Stimulated activated CD4-positive, alpha-beta T cell treated with anti-CD3 and anti-CD28 coated beads, Interleukin-12 subunit alpha, Interleukin-12 subunit beta, amount 100 ng/mL, for 24 hours (primary cell): ENCODE results near the gene RRP15.

Experiments used
- DNase-seq, 2 experiments: peaks; one replicate each; pipeline ENCODE4 v3.0.0-alpha.2; 2020; ENCODE audit warnings: low read depth in 2 of 2

RRP15 gene, protein sequence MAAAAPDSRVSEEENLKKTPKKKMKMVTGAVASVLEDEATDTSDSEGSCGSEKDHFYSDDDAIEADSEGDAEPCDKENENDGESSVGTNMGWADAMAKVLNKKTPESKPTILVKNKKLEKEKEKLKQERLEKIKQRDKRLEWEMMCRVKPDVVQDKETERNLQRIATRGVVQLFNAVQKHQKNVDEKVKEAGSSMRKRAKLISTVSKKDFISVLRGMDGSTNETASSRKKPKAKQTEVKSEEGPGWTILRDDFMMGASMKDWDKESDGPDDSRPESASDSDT

DNA sequence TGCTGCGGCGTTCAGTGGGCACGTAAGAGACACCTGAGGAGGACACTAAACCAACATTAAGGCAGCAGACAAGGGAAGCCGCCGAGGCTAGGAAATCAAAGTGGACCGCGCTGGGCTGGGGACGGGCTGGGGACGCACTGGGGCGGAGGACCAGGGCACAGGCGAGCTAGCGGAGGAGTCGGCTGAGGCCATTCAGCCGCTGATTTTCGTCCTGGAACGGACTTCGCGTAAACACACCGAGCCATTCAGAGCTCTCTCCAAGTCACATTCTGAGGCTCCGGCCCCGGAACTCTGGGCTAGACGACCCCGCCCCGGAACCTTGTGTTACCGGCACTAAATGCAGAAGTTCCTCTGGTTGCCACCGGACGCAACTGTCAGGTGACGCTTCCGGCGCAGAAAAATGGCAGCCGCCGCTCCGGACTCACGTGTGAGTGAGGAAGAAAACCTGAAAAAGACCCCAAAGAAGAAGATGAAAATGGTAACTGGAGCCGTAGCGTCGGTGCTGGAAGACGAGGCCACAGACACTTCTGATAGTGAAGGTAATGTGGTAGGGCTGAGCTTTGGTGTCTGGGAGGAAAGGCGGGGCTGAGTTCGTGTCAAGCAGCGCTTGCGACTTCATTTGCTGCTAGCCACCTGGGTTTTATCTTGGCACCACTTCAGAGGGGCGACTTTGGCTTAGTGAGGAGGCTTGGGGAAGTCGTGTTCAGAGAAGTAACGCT lies at the start of gene RRP15:
TSS of gene RRP15 (plus strand) at position 377 of the 719 bp plus-strand sequence. CDS start at position 401, 24 bp downstream.
- DNase-seq, result peak; percentile 81 to 86

DNA sequence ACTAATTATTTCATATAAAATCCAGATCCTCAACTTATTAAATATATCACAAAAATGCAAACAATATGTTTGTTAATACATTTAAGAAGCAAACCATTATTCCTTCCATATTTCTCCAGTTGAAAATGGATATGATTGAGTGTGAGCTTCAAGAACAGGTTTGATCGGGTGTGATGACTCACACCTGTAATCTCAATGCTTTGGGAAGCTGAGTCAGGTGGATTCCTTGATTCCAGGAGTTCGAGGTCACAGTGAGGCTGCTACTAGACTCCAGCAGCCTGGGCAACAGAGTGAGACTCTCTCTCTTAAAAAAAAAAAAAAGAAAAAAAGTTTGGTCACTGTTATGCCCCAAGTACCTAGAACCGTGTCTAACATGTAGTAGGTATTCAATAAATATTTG lies 42.9 kb upstream of the RRP15 start:
- no peak for DNase-seq

DNA sequence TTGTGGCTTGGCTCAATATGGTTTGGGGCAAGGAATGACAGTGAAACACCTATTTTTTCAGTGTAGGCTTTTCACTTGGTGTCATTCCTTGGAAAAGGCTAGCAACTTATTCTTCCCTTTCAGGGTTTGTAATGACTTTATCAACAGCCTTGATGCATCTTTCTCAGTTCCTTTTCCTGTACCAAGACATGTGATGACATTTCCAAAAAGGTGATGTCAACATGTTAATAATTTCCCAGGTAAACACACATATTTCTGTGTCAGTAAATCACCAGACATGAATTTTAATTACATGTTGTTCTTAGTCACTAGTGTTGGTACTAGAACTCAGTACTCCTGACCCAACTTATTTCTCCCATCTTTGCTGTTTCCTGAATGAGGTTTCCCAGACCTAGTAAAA lies 37.8 kb upstream of the RRP15 start:
- no peak for DNase-seq

DNA sequence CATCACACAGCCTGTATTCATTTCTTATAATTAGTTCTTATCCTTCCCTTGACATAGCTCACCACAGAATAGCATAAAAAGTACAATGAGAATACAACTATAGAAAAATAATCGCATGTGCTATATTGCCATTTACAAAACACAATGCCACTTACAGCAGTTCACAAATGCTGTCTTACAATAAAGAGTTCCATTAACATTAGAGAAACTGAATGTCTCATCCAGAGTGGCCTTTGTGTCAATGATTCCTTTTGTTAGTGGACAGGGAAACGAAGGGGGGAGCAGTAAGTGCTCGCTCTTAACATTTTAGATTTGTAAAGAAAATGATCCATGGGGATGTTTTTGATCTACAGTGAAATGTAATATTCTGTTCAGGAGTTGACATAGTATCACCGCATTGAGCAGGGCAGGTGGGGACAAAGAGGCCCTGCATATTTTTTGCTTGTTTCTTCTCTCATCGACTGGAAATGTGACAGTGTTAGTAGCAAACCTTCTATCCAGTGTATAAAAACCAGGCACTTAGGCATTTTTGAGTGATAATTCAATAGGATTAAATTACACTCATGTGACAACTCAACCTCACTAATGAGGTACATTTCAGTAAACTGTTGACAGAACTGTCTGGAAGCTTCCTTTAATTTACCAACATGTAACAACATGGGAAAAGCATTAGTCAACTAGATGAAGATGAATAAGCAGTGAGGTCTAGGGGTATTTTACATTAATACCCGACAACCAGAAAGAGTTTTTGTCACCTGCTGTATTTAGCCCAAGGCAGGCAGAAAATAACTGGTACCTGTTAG lies 35.6 kb upstream of the RRP15 start:
- no peak for DNase-seq

DNA sequence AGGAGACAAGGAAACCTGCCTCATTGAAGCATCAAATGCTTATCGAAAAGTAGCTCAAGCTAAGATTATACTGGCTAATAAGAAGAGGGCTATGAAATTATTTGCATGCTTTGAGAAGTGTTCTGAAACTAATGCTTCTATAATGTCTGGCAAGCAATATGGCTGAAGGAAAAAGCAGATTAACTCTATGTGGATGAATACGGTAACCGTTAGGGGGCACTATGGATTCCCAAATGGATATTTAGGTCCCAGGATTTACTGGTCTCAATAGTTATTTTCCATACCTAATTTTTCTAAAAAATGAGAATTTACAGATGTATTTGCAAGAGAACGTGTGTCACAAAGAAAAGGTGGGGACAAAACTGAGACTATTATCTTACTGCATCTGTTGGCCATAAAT lies 34.6 kb upstream of the RRP15 start:
- no peak for DNase-seq

DNA sequence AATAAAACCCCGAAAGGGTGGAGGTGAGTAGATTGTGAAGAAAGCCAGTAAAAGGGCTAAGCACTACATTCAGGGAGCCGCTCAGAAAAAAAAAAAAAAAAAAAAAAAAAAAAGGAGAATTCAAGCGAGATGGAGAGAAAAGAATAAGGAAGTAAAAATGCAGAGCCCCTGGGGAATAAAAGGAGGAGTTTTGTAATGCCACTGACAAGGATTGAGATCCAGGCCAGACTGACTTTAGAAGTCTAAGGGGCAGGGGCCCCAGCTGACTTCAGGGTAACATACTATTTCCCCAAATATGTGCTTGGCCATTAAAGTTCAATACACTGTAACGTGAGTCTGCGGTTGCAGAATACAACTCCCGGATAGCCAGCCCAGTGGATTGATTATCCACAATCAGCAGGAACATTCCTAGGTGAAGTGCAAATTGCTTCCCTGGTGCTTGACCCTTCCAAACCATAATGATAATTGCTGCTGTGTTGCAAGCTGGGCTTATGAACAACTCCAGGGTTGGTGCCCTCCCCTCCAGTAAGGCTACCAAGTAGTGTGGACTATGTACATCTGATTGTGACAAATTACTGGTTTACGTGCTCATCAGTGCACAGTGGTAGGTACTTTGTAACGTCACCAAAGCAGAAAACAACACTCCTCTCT lies 30.7 kb upstream of the RRP15 start:
- no peak for DNase-seq

DNA sequence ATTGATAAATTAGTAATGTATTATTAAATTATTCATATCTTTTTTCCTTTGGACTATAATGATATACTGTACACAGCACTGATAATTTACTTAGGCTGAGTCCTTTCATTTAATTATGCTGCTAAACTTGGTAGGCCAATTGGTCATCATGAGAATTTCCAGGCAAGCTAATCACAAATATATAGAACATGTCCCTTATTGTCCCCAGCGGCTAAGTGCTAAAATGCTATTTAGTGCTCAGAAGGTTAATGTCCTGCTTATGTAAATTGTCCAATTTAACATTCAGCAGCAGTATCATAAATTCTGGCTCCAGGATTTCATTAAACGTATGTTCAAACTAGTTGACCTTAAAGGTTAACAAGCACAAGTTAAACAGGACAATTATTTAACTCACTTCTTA lies 30.0 kb upstream of the RRP15 start:
- no peak for DNase-seq

DNA sequence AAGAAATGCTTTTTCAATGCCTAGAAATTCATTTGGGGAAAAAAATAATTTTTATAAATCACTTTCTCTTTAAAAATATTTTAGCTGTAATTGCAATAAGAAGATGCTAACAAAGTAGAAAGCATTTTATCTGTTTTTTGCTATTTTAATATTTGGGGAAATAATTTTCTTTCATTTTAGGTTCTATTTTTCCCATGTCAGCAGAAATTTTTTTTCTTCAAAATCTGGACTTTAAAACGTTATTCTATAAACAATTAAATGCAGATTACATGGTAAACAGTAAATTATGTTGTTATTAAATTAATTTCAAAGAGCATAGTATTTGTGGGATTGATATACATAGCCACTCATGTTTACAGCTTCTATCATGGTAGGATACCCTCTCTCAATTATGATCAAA lies 27.7 kb upstream of the RRP15 start:
- no peak for DNase-seq

DNA sequence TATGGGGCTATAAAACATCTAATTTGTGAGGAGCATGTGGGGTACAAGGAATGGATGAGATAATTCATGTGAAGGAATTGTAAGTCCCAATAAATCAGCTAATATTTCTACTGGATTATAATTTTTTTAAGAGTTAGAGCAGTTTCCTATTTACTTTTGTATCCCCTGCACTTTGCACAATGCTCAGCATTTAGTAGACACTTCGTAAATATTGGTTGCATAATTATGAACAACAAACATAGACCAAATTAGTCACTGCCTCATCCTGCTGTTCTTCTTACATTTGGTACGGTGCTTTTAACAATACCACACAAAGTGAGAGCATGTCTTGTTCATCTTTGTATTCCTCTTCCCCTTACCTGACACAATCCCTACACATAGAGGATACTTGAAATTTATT lies 27.1 kb upstream of the RRP15 start:
- DNase-seq, result no peak

DNA sequence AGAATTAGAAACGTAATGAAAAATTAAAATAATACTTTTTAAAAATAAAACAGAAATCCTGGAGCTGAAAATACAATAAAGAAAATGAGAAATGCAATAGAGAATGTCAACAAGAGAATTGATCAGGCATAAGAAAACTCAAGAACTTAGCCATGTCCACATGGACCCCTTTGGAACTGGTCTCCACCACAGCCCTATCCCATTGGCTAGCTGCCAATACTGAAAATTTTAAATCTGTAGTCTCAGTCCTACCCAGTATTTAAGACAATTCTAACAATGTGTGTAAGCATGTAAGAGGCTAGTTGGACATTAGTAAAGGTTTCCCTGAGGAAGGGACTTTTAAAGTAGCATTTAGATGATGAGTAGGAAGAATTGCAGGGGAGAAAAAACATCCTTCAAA lies 25.8 kb upstream of the RRP15 start:
- no peak for DNase-seq

DNA sequence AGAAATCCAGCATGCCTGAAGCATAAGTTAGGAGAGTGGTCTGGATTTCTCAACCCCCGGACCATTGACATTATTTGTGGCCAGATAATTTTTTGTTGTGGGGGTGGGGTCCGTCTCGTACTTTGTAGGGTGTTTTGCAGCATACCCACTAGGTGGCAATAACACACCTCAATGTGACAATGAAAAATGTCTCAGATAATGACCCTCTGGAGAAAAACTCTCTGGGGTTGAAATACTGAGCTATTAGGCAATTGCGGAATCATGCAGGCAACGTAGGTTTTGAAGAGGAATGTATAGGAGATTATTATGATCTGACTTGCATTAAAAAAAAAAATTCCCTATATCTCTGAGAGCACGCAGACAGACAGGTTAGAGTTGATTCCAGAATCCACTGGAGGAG lies 25.3 kb upstream of the RRP15 start:
- no peak for DNase-seq

DNA sequence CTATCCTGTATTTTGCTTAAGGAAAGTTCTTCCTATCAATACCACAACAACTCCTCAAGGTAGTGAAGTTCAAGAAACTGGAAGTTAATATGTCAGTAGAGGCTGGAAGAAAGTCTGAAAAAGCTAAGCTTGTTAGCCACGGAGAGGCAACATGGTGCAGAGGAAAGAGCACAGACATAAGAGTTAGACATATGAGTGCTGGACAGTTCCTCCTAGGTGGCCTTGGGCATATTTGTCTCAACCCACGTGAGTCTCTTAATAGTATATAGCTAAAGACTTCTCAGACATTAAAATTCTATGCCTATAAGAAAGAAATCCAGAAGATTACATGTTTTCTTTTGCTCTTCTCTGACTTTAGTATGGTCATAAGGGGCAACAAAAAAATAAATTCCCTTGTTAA lies 22.8 kb upstream of the RRP15 start:
- no peak for DNase-seq

DNA sequence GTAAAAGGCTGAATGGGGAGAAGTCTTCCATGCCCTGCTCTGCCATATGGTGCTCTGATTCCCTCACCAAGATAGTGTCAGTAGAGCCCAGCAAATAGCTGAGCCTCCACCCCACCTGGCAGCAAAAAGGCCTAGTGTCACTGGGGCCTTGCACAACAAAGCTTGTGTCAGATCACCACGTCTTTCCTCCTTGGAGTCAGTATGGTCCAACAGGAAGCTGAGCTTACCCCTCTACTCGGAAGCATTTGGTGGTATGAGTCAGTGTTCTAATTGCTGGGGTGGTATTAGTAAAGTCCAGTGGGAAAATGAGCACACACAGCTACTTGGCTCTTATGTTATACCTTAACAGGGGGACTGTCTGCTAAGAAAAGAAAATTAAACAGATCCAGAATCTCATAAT lies 18.7 kb upstream of the RRP15 start:
- DNase-seq, result no peak

DNA sequence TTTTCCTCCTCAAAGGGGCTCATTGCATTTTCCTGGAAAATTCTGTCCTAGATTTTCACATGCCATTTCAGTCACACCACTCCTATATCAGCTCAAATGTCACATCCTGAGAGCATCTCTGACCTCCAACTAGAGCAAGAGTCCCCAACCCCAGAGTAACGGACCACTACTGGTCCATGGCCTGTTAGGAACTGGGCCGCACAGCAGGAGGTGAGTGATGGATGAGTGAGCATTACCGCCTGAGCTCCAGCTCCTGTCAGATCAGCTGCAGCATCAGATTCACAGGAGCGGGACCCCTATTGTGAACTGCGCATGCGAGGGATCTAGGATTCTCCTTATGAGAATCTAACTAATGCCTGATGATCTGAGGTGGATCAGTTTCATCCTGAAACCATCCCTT lies 12.7 kb upstream of the RRP15 start:
- no peak for DNase-seq

DNA sequence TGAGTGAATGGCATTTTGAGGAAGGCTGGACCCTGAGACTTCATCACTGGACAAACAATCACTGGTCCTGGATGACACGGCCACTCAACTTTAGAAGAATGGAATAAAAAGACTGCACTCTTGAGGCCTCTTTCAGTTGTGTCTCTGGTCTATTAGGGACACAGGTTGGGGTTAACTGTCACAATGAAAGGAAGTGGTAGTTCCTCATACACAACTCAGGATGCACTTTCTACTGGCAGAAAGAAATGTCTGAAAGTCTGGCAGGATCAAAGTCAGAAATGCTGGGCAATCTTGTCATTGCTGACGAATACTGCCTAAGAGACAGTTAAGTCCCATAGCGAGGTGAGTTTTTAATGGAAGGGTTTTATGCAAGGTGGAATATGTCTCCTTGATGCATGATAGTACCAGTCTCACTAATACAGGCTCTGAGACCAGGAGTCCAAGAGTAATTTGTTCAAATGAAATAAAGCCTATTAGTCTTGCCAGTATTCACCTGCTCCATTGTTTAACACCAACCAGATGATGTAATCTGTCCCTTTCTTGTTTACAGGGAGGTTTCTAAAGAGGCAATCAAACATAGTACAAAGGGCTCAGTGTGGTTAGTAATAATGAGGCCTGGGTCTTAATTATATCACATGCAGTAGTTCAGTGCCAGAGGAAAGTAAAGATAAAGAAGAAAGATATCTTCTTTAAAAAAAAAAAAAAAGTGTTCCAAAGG lies 11.2 kb upstream of the RRP15 start:
- no peak for DNase-seq

DNA sequence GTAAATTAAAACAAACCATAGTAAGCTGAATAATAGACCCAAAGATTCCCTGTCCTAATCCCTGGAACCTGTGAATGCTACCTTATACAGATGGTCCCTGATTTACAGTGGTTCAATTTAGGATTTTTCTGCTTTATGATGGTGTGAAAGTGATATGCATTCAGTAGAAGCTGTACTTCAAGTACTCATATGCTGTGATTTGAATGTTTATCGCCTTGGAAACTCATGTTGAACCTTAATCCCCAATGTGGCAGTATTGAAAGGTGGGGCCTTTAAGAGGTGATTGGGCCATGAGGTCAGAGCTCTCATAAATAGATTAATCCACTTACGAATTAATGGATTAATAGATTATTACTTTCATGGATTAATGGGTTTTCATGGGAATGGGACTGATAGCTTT lies 10.6 kb upstream of the RRP15 start:
- no peak for DNase-seq

DNA sequence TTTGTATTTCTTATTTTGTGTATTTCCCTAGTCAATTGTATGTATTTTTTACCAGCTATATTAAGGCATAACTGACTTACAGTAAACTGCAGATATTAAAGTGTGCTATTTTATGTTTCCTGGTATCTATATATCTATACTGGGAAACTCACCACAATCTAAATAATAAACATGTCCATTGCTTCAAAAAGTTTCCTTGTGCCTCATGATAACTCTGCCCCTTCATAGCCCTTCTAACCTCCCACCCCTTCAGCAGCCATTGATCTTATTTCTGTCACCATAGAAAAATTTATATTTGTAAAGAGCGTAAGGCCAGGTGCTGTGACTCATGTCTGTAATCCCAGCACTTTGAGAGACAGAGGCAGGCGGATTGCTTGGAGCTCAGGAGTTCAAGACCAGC lies 9.3 kb upstream of the RRP15 start:
- no peak for DNase-seq

DNA sequence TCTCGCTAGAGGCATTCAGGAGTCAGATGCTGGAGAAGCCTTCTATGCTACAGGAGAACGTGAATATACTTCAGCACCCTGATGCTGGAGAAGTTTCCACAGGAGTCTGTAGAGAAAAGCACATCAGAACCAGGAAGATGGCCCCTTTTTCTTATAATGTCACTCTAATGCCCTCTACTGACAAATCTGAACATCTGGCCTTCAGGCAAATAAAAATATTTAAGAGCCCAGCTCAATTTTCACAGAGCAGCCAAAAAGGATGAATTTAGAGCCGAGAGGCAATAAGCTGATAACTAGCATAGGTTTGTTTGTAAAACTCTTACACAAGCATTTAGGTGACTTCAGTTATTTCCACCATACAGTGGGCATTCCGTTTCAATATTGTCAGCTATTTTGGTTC lies 3.8 kb upstream of the RRP15 start:
- DNase-seq, result no peak

DNA sequence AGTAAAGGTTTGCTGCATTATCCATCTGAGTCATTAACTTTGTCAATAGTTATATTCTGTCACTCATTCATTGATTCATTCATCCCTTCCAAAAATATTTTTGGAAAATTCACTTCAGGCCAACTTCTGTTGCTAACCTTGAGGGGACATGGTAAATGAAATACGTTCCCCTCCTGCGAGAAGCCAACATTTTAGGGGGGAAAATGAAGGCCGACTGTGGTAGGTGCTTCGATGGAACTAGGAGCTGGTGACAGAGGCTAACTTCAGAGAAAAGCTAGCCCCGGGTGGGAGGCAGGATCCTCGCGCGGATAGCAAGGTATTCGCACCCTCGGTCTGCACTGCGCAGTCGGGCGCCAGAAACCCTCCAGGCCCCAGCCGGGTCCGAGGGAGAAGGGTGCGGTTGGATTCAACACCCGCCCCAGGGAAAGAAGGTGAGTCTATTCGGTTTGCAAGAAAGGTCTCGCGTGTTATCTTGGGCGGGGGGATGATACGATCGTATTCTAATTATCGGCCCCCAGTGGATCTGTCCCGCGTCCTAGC lies 646 bp upstream of the RRP15 start:
- no peak for DNase-seq

DNA sequence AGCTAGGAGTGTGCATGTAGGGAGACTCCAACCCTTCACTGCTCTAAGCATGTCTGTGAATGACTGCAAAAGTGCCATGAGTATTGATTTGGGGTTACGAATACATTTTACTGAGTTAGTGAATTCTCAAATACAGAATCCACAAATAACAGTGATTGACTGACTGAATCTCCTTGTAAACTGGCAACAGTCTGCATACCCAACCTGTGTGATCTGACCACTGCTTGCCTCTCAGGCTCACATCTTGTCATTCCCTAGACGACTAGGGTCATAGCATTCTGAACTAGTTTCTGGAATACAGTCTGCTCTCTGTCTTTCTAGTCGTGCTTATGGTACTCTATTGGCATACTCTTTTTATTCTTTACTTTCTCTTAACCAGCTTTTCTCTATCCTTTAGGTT lies 7.4 kb downstream of the RRP15 start:
- DNase-seq, result no peak

DNA sequence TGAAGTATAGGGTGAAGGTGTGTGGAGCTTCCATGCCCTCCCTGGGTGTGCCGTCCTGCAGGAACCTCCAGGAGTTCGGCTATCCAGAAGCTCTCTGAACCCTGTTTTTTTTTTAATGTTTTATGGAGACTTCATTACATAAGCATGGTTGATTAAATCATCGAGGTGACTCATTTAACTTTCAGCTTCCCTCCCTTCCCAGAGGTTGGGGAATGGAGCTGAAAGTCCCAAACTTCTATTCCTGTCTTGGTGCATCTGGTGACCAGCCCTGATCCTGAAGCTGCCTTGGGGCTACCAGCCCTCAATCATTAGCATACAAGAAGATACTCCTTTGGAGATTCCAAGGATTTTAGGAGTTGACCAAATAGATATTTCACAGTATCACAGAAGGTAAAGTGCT lies 9.5 kb downstream of the RRP15 start:
- no peak for DNase-seq
